CD4-positive, CD25-positive, alpha-beta regulatory T cell (primary cell): ENCODE data around the gene GPN3. TPM values are rescaled to one million over a fixed set of nuclear protein-coding genes. Genes with fewer than 3 reads are reported as not detected.
"Not testable (repeated sequence)": the region's sequence is repeated elsewhere in the genome, so short reads cannot be mapped to it uniquely, and the experiment has no call there.

Source experiments
- ATAC-seq, 2 donors: fragments of 150-1000 bp; cut with Tn5 transposase; one replicate each; pipeline ENCODE4 v1.10.0; 2021; ENCODE audit warnings: low read depth in 2 of 2, moderate number of reproducible peaks in 2 of 2, moderate library complexity in 1 of 2
- DNase-seq, 3 donors: peaks; one replicate each; pipeline versions ENCODE4 v3.0.0 to v3.0.0-alpha.2; 2012 to 2022; ENCODE audit warnings: mixed read lengths in 1 of 3
- H3K27ac ChIP-seq: one replicate; pipeline ENCODE4 v1.7.0; 2013; ENCODE audit warnings: mild to moderate bottlenecking, low read length; ENCODE audit not compliant: insufficient read depth, poor library complexity, severe bottlenecking
- H3K27me3 ChIP-seq: one replicate; pipeline ENCODE4 v1.7.0; 2013; ENCODE audit warnings: low read length; ENCODE audit not compliant: control insufficient read depth, insufficient read depth
- H3K36me3 ChIP-seq: one replicate; pipeline ENCODE4 v1.7.0; 2013; ENCODE audit warnings: mild to moderate bottlenecking, low read length, moderate library complexity; ENCODE audit not compliant: control insufficient read depth, insufficient read depth
- H3K4me1 ChIP-seq: 2 replicates; pipeline ENCODE4 v1.7.0; 2013; ENCODE audit warnings: mild to moderate bottlenecking, low read length; ENCODE audit not compliant: insufficient read depth, control insufficient read depth, poor library complexity, severe bottlenecking
- H3K4me3 ChIP-seq: one replicate; pipeline ENCODE4 v1.7.0; 2013; ENCODE audit warnings: low read depth, mild to moderate bottlenecking, low read length, moderate library complexity
- H3K9me3 ChIP-seq, 2 experiments: 1 replicate in 1 of 2; 2 replicates in 1 of 2; pipeline ENCODE4 v1.7.0; 2013; ENCODE audit warnings: low read length in 2 of 2, mild to moderate bottlenecking in 1 of 2, moderate library complexity in 1 of 2; ENCODE audit not compliant: control insufficient read depth in 2 of 2
- H3K27ac Mint-ChIP-seq, 3 donors: one replicate each; pipeline ENCODE4 v1.8.0; 2020 to 2022; ENCODE audit warnings: mild to moderate bottlenecking in 3 of 3, mixed read lengths in 3 of 3, moderate library complexity in 2 of 3
- H3K27me3 Mint-ChIP-seq: one replicate; pipeline ENCODE4 v1.8.0; 2022; ENCODE audit warnings: mild to moderate bottlenecking, mixed read lengths
- H3K36me3 Mint-ChIP-seq: one replicate; pipeline ENCODE4 v1.8.0; 2020; ENCODE audit warnings: mixed read lengths
- H3K4me1 Mint-ChIP-seq, 4 donors: one replicate each; pipeline ENCODE4 v1.8.0; 2020 to 2022; ENCODE audit warnings: mixed read lengths in 4 of 4, mild to moderate bottlenecking in 1 of 4
- H3K4me3 Mint-ChIP-seq, 4 donors: one replicate each; pipeline ENCODE4 v1.8.0; 2020 to 2022; ENCODE audit warnings: mild to moderate bottlenecking in 4 of 4, mixed read lengths in 4 of 4, moderate library complexity in 3 of 4
- H3K9me3 Mint-ChIP-seq, 7 donors: one replicate each; pipeline ENCODE4 v1.8.0; 2020 to 2022; ENCODE audit warnings: mixed read lengths in 7 of 7, mild to moderate bottlenecking in 3 of 7, moderate library complexity in 2 of 7
- polyA plus RNA-seq, 4 donors: library from polyadenylated mRNA; unstranded; fragments of 300-500 nt; fragmentation: Illumina TruSeq; gene quantifications; one replicate each; pipeline ENCODE4 v1.2.3, GENCODE V29; 2021
- total RNA-seq: library from RNA; stranded (reverse); gene quantifications from one replicate; pipeline ENCODE4 v1.2.3, GENCODE V29; 2022

Gene GPN3
- total and polyA plus RNA-seq, 5 donors from 2014 or later, result 4.7 to 31.0 (median 25.3) TPM

DNA sequence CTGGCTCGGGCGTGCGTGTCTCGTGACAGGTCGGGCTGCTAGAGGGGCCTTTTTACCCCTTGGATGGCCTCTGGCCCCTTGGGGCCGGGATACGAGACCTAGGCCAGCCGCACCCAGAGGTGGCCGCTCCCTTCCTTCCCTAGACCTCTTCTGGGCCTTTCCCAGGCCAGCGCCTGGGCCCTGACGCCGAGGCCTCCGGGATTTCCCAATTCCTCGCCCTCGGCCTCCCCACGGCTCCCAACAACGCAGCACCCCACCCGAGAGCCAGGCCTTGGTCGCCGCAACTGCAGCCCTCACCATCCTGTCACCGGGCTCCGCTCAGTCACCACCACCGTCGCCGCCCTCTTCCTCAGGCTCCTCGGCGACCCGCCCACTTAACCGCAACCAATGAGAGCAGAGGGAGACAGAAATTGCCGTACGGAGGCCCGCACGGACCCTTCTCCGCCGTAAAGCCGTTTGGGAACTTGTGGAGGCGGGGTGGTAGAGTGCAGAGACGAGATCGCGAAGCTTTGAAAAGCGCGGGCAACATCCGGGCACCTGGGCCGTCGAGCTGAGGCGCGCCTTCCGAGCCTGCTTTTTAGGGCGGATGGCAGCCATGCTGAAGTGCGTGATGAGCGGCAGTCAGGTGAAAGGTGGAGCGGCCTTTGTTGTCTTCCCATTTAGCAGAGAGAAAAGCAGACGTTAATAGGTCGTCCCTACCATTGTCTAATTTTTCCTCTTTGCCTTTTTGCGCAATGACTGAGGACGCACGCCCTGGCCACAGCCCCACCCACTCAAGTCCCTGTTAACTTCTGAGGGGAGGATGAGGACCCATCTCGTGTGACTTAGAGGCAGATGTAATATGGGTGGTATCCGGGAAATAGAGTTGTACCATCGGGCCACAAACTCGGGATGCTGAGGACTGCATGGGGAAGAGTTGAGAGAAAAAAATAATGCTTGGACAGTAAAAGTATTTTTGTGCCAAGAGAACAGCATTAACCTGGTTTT lies 34.0 kb upstream of the GPN3 start, which contains the start of the genes RAD9B and VPS29:
Gene RAD9B (plus strand): TSS at position 580 of the 987 bp plus-strand sequence. CDS start 7 bp downstream, at position 587.
Gene VPS29 (minus strand): TSS at position 360 of the 987 bp plus-strand sequence. CDS start 60 bp downstream, at position 300.
- Mint-ChIP-seq H3K27ac (peak within 1 kb of the TSS; percentile 95 to 99 (median 99)), H3K4me1 (peaks cover 19 to 45% (median 28%) of the 10 kb centered on the region in 4 donors), H3K9me3 (no peaks in the 10 kb centered on the region), H3K27me3 (peaks cover 7% of the 10 kb centered on the region), H3K4me3 (peak within 1 kb of the TSS; percentile 93 to 99 (median 97)), H3K36me3 (peaks cover 6% of the 10 kb centered on the region)
- peaks cover 26% of the 10 kb centered on the region for H3K4me1 ChIP-seq
- H3K27me3 ChIP-seq, result no peaks in the 10 kb centered on the region
- peak within 1 kb of the TSS; percentile 95 for H3K4me3 ChIP-seq
- peak within 1 kb of the TSS; percentile 92 for H3K27ac ChIP-seq
- H3K9me3 ChIP-seq, result no peaks in the 10 kb centered on the region
- DNase-seq (peak; percentile 98 to 100 (median 99)), ATAC-seq (peak; percentile 96 to 97)
- H3K36me3 ChIP-seq, result peaks cover 5% of the 10 kb centered on the region

DNA sequence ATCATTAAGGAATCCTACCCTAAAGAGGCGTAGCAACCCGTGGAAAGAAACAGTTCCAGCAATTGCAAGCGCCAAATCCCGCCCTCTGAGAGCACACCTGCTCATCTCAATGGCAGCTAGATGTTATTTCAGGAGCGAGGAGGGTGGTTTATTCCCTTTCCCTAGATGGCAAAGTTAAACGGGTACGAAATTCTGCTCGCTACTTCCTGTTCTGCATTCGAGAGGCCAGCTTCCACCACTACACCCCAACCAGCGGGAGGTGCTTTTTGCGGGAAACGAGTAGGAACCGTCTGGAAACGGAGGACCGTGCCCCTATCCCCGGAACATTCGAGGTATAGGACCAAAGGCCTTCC lies 33.3 kb upstream of the GPN3 start:
- Mint-ChIP-seq H3K4me3 (peak overlapping the region; percentile 93 to 99 (median 97)), H3K4me1 (peaks cover 19 to 47% (median 28%) of the 10 kb centered on the region in 4 donors)
- peak in 1 of 3 donors; percentile 56 for DNase-seq

DNA sequence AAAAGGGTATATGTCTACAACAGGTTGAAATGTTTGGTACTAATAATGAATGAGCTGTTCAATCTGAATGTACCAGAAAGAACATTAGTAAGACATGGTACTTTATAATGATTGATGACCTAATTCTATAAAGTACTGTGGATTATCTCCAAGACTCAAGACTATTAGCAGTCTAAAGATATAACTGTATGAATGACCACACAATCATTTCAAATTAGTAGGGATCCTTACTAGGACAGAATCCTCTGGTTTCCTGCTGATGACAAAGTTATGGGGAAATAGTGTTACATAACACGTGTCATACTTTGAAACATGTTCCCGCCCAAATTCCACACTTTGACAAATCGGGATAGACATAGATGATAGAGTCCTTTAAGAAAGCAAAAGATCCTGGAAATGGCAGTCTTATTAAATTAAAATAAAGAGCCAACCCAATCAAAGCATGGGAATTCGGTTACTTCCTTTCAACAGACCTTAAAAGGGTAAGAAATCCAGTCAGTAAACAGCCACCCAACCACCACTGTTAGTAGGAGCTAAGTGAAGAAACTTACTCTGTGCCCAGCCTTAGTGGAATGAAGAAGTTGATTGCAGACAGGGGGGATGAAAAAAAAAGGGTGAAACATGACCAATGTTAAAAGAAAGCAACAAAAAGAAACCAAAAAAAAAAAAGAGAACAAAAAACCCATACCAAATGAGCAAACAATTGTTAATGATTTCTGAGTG lies 31.1 kb upstream of the GPN3 start:
- Histone ChIP-seq H3K4me3 (peak overlapping the region; percentile 4), H3K4me1 (peaks cover 26% of the 10 kb centered on the region), H3K9me3 (no peaks in the 10 kb centered on the region), H3K36me3 (peaks cover 24% of the 10 kb centered on the region), H3K27ac (no peak overlapping the region), H3K27me3 (no peaks in the 10 kb centered on the region)
- no peak for ATAC-seq
- no peaks in the 10 kb centered on the region for H3K9me3 Mint-ChIP-seq
- DNase-seq, result no peak
- peak overlapping the region; percentile 32 to 77 (median 66) for H3K4me3 Mint-ChIP-seq
- H3K27ac Mint-ChIP-seq, result peak overlapping the region in 2 of 3 donors; percentile 53 to 70
- peaks cover 19 to 53% (median 29%) of the 10 kb centered on the region in 4 donors for H3K4me1 Mint-ChIP-seq
- H3K36me3 Mint-ChIP-seq, result peaks cover 15% of the 10 kb centered on the region
- peaks cover 7% of the 10 kb centered on the region for H3K27me3 Mint-ChIP-seq

More for the DNA sequence above, 33.3 kb upstream of the GPN3 start:
- ATAC-seq, result no peak
- Mint-ChIP-seq H3K9me3 (no peaks in the 10 kb centered on the region), H3K27me3 (peaks cover 7% of the 10 kb centered on the region), H3K27ac (peak overlapping the region; percentile 95 to 99 (median 99)), H3K36me3 (peaks cover 6% of the 10 kb centered on the region)
- H3K36me3 ChIP-seq, result peaks cover 8% of the 10 kb centered on the region
- H3K9me3 ChIP-seq, result no peaks in the 10 kb centered on the region
- peak overlapping the region; percentile 95 for H3K4me3 ChIP-seq
- peak overlapping the region; percentile 92 for H3K27ac ChIP-seq
- no peaks in the 10 kb centered on the region for H3K27me3 ChIP-seq
- peaks cover 26% of the 10 kb centered on the region for H3K4me1 ChIP-seq

DNA sequence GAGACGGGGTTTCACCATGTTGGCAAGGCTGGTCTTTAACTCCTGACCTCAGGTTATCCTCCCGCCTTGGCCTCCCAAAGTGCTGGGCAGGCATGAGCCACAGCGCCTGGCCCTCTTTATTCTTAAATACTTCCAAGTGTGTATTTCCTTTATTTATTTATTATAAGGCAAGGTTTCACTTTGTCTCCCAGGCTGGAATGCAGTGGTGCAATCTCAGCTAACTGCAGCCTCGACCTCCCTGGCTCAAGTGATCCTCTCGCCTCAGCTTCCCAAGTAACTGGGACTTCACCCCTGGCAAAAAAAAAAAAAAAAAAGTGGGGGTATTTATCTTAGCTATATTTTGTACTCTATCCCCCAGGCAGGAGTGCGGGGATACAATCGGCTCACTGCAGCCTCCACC lies 7.4 kb upstream of the GPN3 start:
- ATAC-seq (no peak), DNase-seq (no peak)
- no peak overlapping the region for H3K27ac Mint-ChIP-seq
- Histone ChIP-seq H3K4me3 (no peak overlapping the region), H3K9me3 (no peaks in the 10 kb centered on the region), H3K4me1 (no peaks in the 10 kb centered on the region), H3K36me3 (no peaks in the 10 kb centered on the region), H3K27me3 (no peaks in the 10 kb centered on the region), H3K27ac (no peak overlapping the region)
- no peaks in the 10 kb centered on the region for H3K9me3 Mint-ChIP-seq
- no peaks in the 10 kb centered on the region for H3K27me3 Mint-ChIP-seq
- H3K4me1 Mint-ChIP-seq, result peaks cover 0 to 4% (median 0%) of the 10 kb centered on the region in 4 donors
- H3K36me3 Mint-ChIP-seq, result peaks cover 4% of the 10 kb centered on the region
- no peak overlapping the region for H3K4me3 Mint-ChIP-seq

DNA sequence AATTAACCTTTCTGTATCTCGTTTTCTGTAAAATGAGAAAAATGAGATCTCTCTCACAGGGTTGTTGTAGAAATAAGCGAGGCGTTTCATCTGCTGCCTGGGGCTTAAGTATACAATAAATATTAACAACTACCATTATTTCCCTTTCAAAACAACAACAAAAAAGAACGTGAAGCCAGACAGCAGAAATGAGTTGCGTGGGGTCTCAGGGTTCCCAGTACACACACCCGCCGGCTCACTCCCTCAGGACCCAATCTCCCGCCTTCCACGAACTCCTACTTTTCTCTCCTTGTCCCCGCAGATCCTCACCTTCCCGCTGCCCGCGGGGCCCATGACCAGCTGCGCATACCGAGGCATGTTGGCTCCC lies 227 bp downstream of the GPN3 start:
- Mint-ChIP-seq H3K36me3 (peaks cover 7% of the 10 kb centered on the region), H3K9me3 (no peaks in the 10 kb centered on the region), H3K27ac (peak overlapping the region; percentile 92 to 99 (median 98)), H3K4me3 (peak overlapping the region; percentile 96 to 99 (median 98)), H3K4me1 (peaks cover 10 to 51% (median 27%) of the 10 kb centered on the region in 4 donors), H3K27me3 (no peaks in the 10 kb centered on the region)
- H3K4me1 ChIP-seq, result peaks cover 27% of the 10 kb centered on the region
- DNase-seq (no peak), ATAC-seq (no peak)
- peaks cover 6% of the 10 kb centered on the region for H3K36me3 ChIP-seq
- H3K27me3 ChIP-seq, result no peaks in the 10 kb centered on the region
- H3K9me3 ChIP-seq, result no peaks in the 10 kb centered on the region
- peak overlapping the region; percentile 83 for H3K27ac ChIP-seq
- peak overlapping the region; percentile 98 for H3K4me3 ChIP-seq

DNA sequence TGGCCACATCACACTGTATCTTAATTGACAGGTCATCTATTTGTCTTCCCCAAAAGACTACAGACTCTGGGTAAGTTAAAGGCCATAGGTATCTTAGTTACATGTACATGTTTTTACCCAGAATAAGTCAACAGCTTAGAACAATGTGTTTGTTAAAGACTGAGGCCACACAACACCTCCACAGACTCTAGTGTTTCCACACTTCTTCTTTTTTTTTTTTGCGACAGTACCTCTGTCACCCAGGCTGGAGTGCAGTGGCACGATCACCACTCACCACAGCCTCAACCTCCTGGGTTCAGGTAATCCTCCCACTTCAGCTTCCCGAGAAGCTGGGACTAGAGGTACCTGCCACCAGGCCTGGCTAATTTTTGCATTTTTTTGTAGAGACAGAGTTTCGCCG lies 1.3 kb downstream of the GPN3 start:
- H3K4me1 ChIP-seq, result peaks cover 27% of the 10 kb centered on the region
- no peaks in the 10 kb centered on the region for H3K27me3 ChIP-seq
- no peaks in the 10 kb centered on the region for H3K27me3 Mint-ChIP-seq
- peaks cover 12% of the 10 kb centered on the region for H3K36me3 Mint-ChIP-seq
- peaks cover 10 to 55% (median 29%) of the 10 kb centered on the region in 4 donors for H3K4me1 Mint-ChIP-seq
- peak overlapping the region in 1 of 3 donors; percentile 92 for H3K27ac Mint-ChIP-seq
- peaks cover 11% of the 10 kb centered on the region for H3K36me3 ChIP-seq
- DNase-seq (no peak), ATAC-seq (no peak)
- peak overlapping the region; percentile 23 to 64 (median 52) for H3K4me3 Mint-ChIP-seq
- H3K4me3 ChIP-seq, result peak overlapping the region; percentile 98
- H3K9me3 Mint-ChIP-seq, result no peaks in the 10 kb centered on the region
- H3K27ac ChIP-seq, result no peak overlapping the region
- H3K9me3 ChIP-seq, result no peaks in the 10 kb centered on the region

DNA sequence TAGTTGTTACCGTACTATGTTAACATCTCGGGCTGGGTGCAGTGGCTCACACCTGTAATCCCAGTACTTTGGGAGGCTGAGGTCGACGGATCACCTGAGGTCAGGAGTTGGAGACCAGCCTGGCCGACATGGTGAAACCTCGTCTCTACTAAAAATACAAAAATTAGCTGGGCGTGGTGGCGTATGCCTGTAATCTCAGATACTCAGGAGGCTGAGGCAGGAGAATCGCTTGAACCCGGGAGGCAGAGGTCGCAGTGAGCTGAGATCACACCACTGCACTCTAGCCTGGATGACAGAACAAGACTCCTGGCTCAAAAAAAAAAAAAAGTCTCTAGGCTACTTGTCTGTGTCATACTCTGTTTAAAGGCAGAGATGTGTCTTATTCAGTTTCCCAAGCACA lies 2.3 kb downstream of the GPN3 start:
- Mint-ChIP-seq H3K27ac (peak overlapping the region in 2 of 3 donors; percentile 10 to 17), H3K4me1 (peaks cover 10 to 59% (median 27%) of the 10 kb centered on the region in 4 donors), H3K36me3 (peaks cover 12% of the 10 kb centered on the region), H3K4me3 (peak overlapping the region; percentile 33 to 81 (median 52))
- not testable (repeated sequence) for H3K4me3 ChIP-seq, DNase-seq, H3K9me3 ChIP-seq, H3K9me3 Mint-ChIP-seq, H3K27me3 ChIP-seq, H3K27me3 Mint-ChIP-seq, ATAC-seq, H3K27ac ChIP-seq
- Histone ChIP-seq H3K36me3 (peaks cover 15% of the 10 kb centered on the region), H3K4me1 (peaks cover 27% of the 10 kb centered on the region)
